Stimulated activated CD8-positive, alpha-beta memory T cell treated with anti-CD3 and anti-CD28 coated beads, Interleukin-4, amount 100 ng/mL, for 48 hours (primary cell): ENCODE data around the gene ACTN4.
"Not testable (repeated sequence)": the region's sequence is repeated elsewhere in the genome, so short reads cannot be mapped to it uniquely, and the experiment has no call there.

Experiments used
- DNase-seq: peaks from one replicate; pipeline ENCODE4 v3.0.0-alpha.2; 2020

The ACTN4 gene

DNA sequence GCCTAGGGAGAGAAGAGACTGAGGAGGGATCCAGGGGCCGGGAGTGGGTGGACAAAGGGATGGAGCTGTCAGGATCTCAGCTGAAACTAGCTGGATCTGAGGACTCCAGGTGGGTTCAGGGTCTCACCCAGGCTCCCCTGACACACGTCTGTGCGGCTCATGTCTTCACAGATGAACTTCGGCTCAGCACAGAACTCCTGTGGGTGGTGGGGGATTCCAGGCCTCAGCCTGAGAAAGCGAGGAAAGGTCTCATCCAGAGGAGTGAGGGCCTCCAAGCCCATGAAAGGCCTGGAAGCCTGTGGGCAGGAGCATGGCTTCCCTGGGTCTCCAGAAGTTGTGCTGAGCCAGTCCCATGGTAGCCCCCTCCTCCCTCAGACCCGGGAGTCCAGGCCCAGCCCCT lies 95.5 kb downstream of the ACTN4 start:
- no peak for DNase-seq

DNA sequence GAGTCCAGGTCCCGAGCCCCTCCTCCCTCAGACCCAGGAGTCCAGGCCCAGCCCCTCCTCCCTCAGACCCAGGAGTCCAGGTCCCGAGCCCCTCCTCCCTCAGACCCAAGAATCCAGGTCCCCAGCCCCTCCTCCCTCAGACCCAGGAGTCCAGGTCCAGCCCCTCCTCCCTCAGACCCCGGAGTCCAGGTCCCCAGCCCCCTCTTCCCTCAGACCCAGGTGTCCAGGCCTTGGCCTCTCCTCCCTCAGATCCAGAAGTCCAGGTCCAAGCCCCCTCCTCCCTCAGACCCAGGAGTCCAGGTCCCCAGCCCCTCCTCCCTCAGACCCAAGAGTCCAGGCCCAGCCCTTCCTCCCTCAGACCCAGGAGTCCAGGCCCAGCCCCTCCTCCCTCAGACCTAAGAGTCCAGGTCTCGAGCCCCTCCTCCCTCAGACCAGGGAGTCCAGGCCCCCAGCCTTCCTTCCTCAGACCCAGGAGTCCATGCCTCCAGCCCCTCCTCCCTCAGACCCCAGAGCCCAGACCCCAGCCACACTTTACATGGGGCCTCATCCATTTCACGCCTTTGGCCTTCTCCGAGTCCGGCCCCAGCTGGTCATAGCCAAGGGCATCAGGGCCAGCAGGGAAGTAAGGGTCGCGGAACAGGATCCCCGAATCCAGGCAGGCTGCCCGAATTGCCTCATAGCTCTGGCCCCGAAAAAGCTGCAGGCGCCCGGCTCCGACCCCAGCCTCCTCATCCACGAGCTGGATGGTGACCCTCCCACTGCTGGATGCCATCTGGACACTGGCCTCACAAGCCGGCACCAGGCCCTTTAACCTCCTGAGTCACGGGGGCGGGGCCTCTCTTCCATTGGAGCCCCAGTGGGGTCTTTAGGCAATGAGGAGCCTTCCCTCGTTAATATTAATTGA lies 96.2 kb downstream of the ACTN4 start:
- no peak for DNase-seq

DNA sequence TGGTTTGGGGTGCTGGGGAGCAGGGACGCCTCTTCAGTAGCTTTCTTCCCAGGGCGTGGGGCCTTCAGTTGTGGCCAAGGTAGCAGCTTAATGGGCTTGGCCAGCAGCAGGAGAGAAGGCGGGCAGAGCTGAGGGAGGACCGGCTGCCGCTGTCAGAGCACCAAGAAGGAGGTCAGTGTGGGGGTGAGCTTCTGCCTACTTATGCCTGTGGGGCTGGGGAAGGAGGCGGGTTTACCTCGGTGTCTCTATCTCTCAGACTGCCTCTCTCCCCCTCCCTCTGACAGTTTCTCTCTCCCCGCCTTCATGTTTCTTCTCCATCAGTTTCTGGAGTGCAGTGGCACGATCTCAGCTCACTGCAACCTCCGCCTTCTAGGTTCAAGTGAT lies 96.8 kb downstream of the ACTN4 start, which contains the start of gene CAPN12:
TSS of gene CAPN12 (minus strand) at position 177 of the 384 bp plus-strand sequence. CDS start 309 bp downstream, outside the sequence.
- DNase-seq, result no peak

DNA sequence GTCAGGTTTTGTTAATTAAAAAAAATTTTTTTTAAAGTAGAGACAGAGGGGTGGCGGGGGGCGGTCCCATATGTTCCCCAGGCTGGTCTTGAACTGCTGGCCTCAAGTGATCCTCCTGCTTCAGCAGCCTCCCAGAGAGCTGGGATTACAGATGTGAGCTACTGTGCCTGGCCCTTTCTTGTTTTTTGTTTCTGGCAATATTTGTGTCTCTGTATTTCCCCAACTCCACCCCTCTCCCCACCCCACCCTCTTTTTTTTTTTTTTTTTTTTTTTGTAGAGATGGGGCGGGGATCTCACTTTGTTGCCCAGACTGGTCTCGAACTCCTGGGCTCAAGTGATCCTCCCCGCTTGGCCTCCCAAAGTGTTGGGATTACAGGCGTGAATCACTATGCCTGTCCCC lies 97.4 kb downstream of the ACTN4 start:
- DNase-seq, result no peak

DNA sequence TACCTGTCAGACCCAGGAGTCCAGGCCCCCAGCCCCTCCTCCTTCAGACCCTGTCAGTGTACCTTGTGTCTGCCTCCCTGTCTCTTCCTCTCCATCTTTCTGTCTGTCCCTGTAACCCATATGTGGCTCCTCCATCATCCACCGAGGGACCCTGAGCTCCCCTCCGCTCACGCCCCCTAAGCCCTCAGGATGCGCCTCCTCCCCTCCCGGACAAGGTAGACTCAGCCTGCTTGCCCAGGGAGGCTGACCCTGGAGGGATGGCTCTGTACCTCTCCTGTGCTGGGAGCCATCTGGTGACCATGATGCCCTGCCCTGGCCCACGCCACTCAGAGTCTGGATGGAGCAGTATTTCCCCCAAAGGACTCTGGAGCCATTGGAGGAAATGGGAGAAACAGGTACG lies 97.9 kb downstream of the ACTN4 start:
- no peak for DNase-seq

DNA sequence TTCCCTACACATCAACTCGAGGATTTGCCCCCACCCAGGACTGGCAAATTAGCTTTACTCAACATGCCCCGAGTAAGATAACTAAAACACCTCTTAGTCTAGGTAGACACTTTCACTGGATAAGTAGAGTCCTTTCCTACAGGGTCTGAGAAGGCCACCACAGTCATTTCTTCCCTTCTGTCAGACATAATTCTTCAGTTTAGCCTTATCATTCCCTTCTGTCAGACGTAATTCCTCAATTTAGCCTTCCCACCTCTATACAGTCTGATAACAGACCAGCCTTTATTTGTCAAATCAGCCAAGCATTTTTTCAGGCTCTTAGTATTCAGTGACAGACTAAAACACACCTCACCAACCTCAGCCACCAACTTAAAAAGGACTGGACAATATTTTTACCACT lies 106.3 kb downstream of the ACTN4 start:
- not testable (repeated sequence) for DNase-seq

DNA sequence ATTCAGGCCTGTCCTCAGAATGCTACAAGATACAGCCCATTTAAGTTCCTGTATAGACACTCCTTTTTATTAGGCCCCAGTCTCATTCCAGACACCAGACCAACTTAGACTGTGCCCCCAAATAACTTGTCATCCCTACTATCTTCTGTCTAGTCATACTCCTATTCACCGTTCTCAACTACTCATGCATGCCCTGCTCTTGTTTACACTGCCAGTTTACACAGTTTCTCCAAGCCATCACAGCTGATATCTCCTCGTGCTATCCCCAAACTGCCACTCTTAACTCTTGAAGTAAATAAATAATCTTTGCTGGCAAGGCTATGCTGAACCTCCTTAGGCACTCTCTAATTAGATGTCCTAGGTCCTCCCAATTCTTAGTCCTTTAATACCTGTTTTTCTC lies 106.7 kb downstream of the ACTN4 start:
- not testable (repeated sequence) for DNase-seq

DNA sequence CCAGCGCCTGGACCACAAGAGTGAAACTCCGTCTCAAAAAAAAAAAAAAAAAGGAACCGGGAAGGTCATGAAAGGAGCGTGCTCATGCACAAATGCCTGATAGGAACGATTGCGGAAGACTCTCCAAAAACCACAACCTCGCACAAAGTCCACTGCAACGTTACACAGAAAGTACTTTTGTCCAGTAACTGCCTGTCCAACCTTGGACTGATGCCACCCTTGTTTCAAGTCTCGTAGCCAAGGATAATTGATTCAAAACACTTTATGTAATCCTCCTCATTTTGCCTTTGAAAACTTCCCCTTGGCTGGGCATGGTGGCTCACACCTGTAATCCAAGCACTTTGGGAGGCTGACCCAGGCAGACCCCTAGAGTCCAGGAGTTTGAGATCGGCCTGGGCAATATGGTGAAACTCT lies 112.1 kb downstream of the ACTN4 start:
- no peak for DNase-seq

- not testable (repeated sequence) for DNase-seq
These were observed 113.5 kb downstream of the ACTN4 start for GRCh38 chr19:38760805-38761517.

GRCh38 chr19:38761884-38762389 lies 114.5 kb downstream of the ACTN4 start:
- DNase-seq, result not testable (repeated sequence)

- DNase-seq, result no peak
These were observed 116.4 kb downstream of the ACTN4 start for GRCh38 chr19:38763795-38764220.

DNA sequence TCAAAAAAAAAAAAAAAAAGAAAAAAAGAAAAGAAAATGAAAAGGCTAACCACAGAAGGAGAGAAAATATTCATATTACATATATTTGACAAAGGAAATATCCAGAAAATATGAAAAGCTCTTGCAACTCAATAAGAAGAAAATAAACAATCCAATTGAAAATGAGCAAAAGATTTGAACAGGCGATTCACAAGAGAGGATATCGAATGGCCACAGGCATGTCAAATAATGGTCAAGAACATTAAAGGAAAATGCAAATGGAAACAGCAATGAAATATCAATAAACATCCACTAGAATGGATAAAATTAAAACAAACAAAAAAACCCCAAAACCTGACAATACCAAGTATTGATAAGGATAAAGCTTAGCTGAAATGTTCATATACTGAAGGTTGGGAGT lies 117.8 kb downstream of the ACTN4 start:
- no peak for DNase-seq

GRCh38 chr19:38766276-38767047 lies 119.0 kb downstream of the ACTN4 start:
- DNase-seq, result no peak

DNA sequence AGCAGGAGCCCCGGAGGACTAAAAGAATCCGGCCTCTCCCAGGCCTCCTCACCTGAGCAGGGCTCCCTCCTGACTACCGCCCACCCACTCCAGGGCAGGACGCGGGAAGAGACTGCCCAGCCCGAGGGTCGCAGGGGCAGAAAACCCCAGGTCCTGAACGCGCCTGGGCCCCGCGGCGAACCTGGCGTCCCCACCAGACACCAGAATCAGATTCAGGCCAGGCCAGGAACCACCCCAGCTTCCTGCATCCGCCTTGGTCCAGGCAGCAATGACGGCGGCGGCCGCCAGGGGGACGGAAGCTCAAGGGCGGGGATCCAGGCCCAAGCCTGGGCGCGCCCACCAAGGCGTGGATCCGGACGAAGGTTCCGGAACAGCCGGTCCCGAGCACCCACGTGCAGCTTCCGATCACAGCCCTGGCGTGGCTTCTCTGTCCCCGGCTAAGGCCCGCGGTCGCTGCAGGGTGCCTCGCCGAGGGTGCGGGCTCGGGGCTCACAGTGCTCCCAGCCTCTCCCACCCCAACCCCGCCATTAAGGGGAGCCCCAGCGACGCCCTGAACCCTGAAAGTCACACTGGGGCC lies 122.3 kb downstream of the ACTN4 start:
- DNase-seq, result peak; percentile 95

- DNase-seq, result not testable (repeated sequence)
These were observed 122.9 kb downstream of the ACTN4 start for GRCh38 chr19:38770228-38770948.

DNA sequence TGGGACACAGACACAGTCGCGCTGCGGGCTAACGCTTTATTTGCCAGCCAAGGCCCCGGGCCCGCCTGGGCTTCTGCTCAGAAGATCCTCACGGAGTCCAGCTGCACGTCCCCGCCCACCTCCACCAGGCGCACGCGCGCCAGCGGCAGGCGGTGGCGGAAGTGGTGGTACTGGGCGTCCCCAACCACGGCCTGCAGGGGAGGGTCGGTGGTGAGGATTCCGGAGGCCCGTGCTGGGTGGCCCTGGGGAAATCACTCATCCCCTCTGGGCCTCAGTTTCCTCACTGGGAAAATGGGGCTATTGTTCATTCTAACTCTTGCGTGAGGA lies 123.5 kb downstream of the ACTN4 start:
- not testable (repeated sequence) for DNase-seq

GRCh38 chr19:38771569-38771968 lies 124.1 kb downstream of the ACTN4 start:
- DNase-seq, result not testable (repeated sequence)

GRCh38 chr19:38773469-38774177 lies 126.2 kb downstream of the ACTN4 start, which contains the start of gene LGALS7:
Gene LGALS7 (minus strand): TSS chr19:38773517. CDS start chr19:38773492, 25 bp downstream.
- no peak for DNase-seq

DNA sequence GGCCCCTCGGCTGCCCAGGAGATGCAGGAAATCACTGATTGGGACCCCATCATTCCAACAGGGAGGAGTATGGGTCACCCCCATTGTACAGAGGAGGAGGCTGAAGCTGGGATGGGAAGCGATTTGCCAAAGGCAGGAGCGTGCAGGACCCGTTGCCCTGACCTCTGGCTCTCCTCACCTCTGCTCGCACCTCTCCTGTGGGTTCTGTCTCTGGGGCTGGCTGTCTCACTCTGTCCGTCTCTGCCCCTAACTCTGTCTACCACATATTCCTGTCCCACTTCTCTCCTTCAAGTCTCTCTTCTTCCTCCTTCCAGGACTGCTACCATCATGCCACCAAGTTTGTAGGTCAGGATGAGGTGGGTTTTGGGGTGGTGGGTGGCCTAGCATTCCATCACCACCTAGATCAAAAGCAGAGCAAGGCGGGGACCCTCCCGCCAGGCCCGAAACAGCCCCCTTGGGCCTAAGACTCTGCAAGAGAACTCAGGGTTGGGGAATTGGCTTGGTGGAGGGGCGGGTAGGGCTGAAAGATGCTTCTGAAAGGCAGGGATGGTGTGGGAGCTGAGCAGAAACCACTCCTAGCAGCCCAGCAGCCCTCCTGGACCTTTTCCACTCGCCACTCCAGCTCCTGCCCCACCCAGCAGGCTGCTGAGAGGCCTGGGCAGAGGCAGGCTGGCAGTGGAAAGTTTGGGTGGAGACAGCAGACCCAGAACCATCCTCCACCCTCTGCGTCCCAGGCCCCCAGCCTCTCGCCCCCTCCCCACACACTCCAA lies 126.9 kb downstream of the ACTN4 start:
- no peak for DNase-seq

GRCh38 chr19:38778733-38779132 lies 131.3 kb downstream of the ACTN4 start:
- DNase-seq, result no peak
